GM12878 (cell line): ENCODE data around the gene SHMT1. TPM values are rescaled to one million over a fixed set of nuclear protein-coding genes. Genes with fewer than 3 reads are reported as not detected.

Experiments used
- ATAC-seq: fragments of 200-7000 bp; cut with Tn5 transposase; 3 replicates; pipeline ENCODE4 v1.9.1; 2020; ENCODE audit warnings: mild to moderate bottlenecking, moderate library complexity
- BruUV-seq: library from RNA; stranded (reverse); fragments of 400-500 nt; replicated peaks from 2 replicates; lab custom pipeline; 2021; lab: Mats Ljungman, UMichigan
- CTCF ChIA-PET: fragments of 300-600 bp; sonication (Branson Sonifier 250); formaldehyde crosslinking; extraction: SDS; loops from one replicate; lab custom pipeline; 2021; ENCODE audit warnings: inconsistent platforms; lab: Yijun Ruan, JAX
- POLR2A ChIA-PET: fragments of 350-600 bp; formaldehyde crosslinking; extraction: SDS; loops from one replicate; lab custom pipeline; 2021; ENCODE audit warnings: inconsistent platforms; lab: Charles Lee
- RAD21 ChIA-PET: fragments of 300-600 bp; sonication (Branson Sonifier 250); formaldehyde crosslinking; loops from one replicate; lab custom pipeline; 2023; ENCODE audit warnings: antibody characterized with exemption; ENCODE audit not compliant: unreplicated experiment; lab: Charles Lee
- SMC1A ChIA-PET: fragments of 300-600 bp; sonication (Branson Sonifier 250); formaldehyde crosslinking; loops from one replicate; lab custom pipeline; 2023; ENCODE audit not compliant: unreplicated experiment, uncharacterized antibody; lab: Charles Lee
- DNase-seq: peaks from one replicate; pipeline ENCODE4 v3.0.0-alpha.2; 2011; ENCODE audit warnings: low read depth, low spot score
- FAIRE-seq: peaks from 3 replicates; lab custom pipeline; 2011; peaks lifted over from hg19 to GRCh38; lab: Jason Lieb, UNC
- H2AFZ ChIP-seq: 2 replicates; pipeline ENCODE4 v1.6.0; 2011; ENCODE audit warnings: low read depth, low read length, control low read depth; ENCODE audit not compliant: control insufficient read depth
- H3K27ac ChIP-seq: 2 replicates; pipeline ENCODE4 v1.5.1; 2011; ENCODE audit warnings: control low read depth; ENCODE audit not compliant: control insufficient read depth, insufficient read depth
- H3K27me3 ChIP-seq, 2 experiments: replicated peaks in 1 of 2; 2 replicates each; pipeline versions ENCODE4 v1.6.0 to v1.6.1; 2011; ENCODE audit warnings: low read length in 1 of 2; ENCODE audit not compliant: control insufficient read depth in 2 of 2, insufficient read depth in 2 of 2
- H3K36me3 ChIP-seq, 2 experiments: 2 replicates each; pipeline ENCODE4 v1.5.1; 2011; ENCODE audit warnings: low read length in 1 of 2; ENCODE audit not compliant: control insufficient read depth in 2 of 2, insufficient read depth in 2 of 2
- H3K4me1 ChIP-seq: 2 replicates; pipeline ENCODE4 v1.6.1; 2011; ENCODE audit warnings: mild to moderate bottlenecking, low read length, moderate library complexity, mixed read lengths; ENCODE audit not compliant: control insufficient read depth, insufficient read depth
- H3K4me2 ChIP-seq: 2 replicates; pipeline ENCODE4 v1.6.0; 2011; ENCODE audit warnings: control low read depth; ENCODE audit not compliant: control insufficient read depth, insufficient read depth
- H3K4me3 ChIP-seq: fragments of 200-600 bp; sonication (generic); 2 replicates; pipeline ENCODE4 v1.5.1; 2016
- H3K79me2 ChIP-seq: 2 replicates; pipeline ENCODE4 v1.6.0; 2011; ENCODE audit warnings: low read length; ENCODE audit not compliant: control insufficient read depth, insufficient read depth
- H3K9ac ChIP-seq: 2 replicates; pipeline ENCODE4 v1.8.0; 2011; ENCODE audit warnings: low read length, control low read depth, mixed read lengths; ENCODE audit not compliant: control insufficient read depth, insufficient read depth
- H3K9me3 ChIP-seq: replicated peaks from 3 replicates; pipeline ENCODE4 v1.5.1; 2011; ENCODE audit warnings: mild to moderate bottlenecking, low read length; ENCODE audit not compliant: control insufficient read depth, insufficient read depth
- H4K20me1 ChIP-seq: 2 replicates; pipeline ENCODE4 v1.6.0; 2011; ENCODE audit not compliant: control insufficient read depth, insufficient read depth
- ATF7 ChIP-seq: fragments of 450-650 bp; IDR thresholded peaks from 2 replicates; pipeline ENCODE4 v1.6.1; 2016; ENCODE audit warnings: low read depth, mild to moderate bottlenecking
- BCL3 ChIP-seq: IDR thresholded peaks from 2 replicates; pipeline ENCODE4 v1.6.1; 2011; ENCODE audit warnings: borderline replicate concordance, low read depth, mild to moderate bottlenecking, moderate library complexity, low read length; ENCODE audit not compliant: insufficient read depth, poor library complexity, severe bottlenecking
- CHD1 ChIP-seq: IDR thresholded peaks from 2 replicates; pipeline ENCODE4 v1.6.1; 2012; ENCODE audit warnings: low read depth, low read length, improper control_type of control experiment
- CTCF ChIP-seq, 3 experiments: IDR thresholded peaks in 2 of 3; conservative IDR thresholded peaks in 1 of 3; 2 replicates each; pipeline ENCODE4 v1.5.1; 2011; ENCODE audit warnings: low read depth in 3 of 3, low read length in 3 of 3, mild to moderate bottlenecking in 3 of 3, control low read depth in 2 of 3, moderate library complexity in 2 of 3, inconsistent platforms in 1 of 3, mixed read lengths in 1 of 3; ENCODE audit not compliant: control insufficient read depth in 2 of 3, insufficient read depth in 1 of 3; ENCODE audit errors: extremely low read depth in 1 of 3
- HCFC1 ChIP-seq: fragments of 150-350 bp; IDR thresholded peaks from 2 replicates; pipeline ENCODE4 v1.6.1; 2014; ENCODE audit warnings: low read length
- KAT2A ChIP-seq: conservative IDR thresholded peaks from 2 replicates; pipeline ENCODE4 v1.6.1; 2011; ENCODE audit warnings: low read depth, low read length; ENCODE audit not compliant: control insufficient read depth
- MEF2B ChIP-seq: fragments of 450-650 bp; IDR thresholded peaks from 2 replicates; pipeline ENCODE4 v1.6.1; 2018; ENCODE audit warnings: mild to moderate bottlenecking, moderate library complexity; ENCODE audit not compliant: partially characterized antibody, poor library complexity, severe bottlenecking
- NKRF ChIP-seq: fragments of 450-650 bp; conservative IDR thresholded peaks from 2 replicates; pipeline ENCODE4 v1.6.1; 2017; ENCODE audit warnings: mild to moderate bottlenecking, moderate library complexity
- PKNOX1 ChIP-seq: fragments of 450-650 bp; IDR thresholded peaks from 2 replicates; pipeline ENCODE4 v1.6.1; 2016; ENCODE audit warnings: mild to moderate bottlenecking
- REST ChIP-seq: IDR thresholded peaks from 2 replicates; pipeline ENCODE4 v1.6.1; 2012; ENCODE audit warnings: mild to moderate bottlenecking, low read depth, low read length
- SREBF1 ChIP-seq: IDR thresholded peaks from 2 replicates; pipeline ENCODE4 v1.6.1; 2012; ENCODE audit warnings: mild to moderate bottlenecking, low read length
- SUPT20H ChIP-seq: IDR thresholded peaks from 2 replicates; pipeline ENCODE4 v1.6.1; 2011; ENCODE audit warnings: low read depth, mild to moderate bottlenecking, low read length, moderate library complexity, borderline replicate concordance; ENCODE audit not compliant: control insufficient read depth
- ZNF24 ChIP-seq: fragments of 450-650 bp; IDR thresholded peaks from 2 replicates; pipeline ENCODE4 v1.6.1; 2017; ENCODE audit warnings: antibody characterized with exemption, mild to moderate bottlenecking
- ZNF384 ChIP-seq: IDR thresholded peaks from 2 replicates; pipeline ENCODE4 v1.6.1; 2012; ENCODE audit warnings: low read depth, mild to moderate bottlenecking, low read length, improper control_type of control experiment, borderline replicate concordance
- WGBS: methylation state at CpG from one replicate; pipeline ENCODE4 v1.1.6; 2016; ENCODE audit warnings: low lambda C conversion rate; ENCODE audit not compliant: insufficient replicate concordance, insufficient coverage; ENCODE audit errors: missing lambda C conversion rate; 5-methylcytosine and 5-hydroxymethylcytosine counted together
- in situ Hi-C: fragments of 300-500 bp; cut with MboI; formaldehyde crosslinking; loops from 9 replicates; pipeline ENCODE4 v1.14.3; 2018; ENCODE audit warnings: mixed read lengths
- intact Hi-C: fragments of 100-400 bp; cut with micrococcal nuclease; formaldehyde crosslinking; loops from one replicate; pipeline ENCODE4 v1.14.2; 2022; ENCODE audit not compliant: unreplicated experiment
- polyA plus RNA-seq, 11 experiments: library from polyadenylated mRNA; depleted of rRNA in 4 of 11; unstranded in 6 of 11; stranded (reverse) in 5 of 11; fragments of >200 nt; fragmentation: Nextera tagmentation in 4 of 11; fragmentation: Illumina TruSeq in 1 of 11; extraction: Ambion mirVana in 4 of 11; extraction: Trizol in 1 of 11; gene quantifications; 1 replicate in 1 of 11; 2 replicates in 10 of 11; pipeline versions ENCODE4 v1.2.1 to v1.2.3, GENCODE V29; 2011 to 2016; ENCODE audit warnings: inconsistent platforms in 2 of 11, missing spikeins in 2 of 11, low read depth in 1 of 11
- total RNA-seq, 4 experiments: library from RNA; depleted of rRNA in 3 of 4; stranded (reverse); fragments of >200 nt in 3 of 4; fragmentation: Illumina TruSeq in 1 of 4; extraction: Trizol in 1 of 4; gene quantifications; 2 replicates each; pipeline versions ENCODE4 v1.2.1 to v1.2.3, GENCODE V29; 2013 to 2021

Gene SHMT1
- total and polyA plus RNA-seq, 10 of the 15 experiments (the other 5 are each of a cell fraction or from before 2014, with no cell fraction given), result 5.2 to 60.1 (median 34.6) TPM

- Histone ChIP-seq H3K9ac (no peak overlapping the region), H3K27ac (no peak overlapping the region), H3K4me2 (no peak overlapping the region), H3K79me2 (peaks cover 15% of the 10 kb centered on the region), H3K4me3 (no peak overlapping the region), H3K27me3 (no peaks in the 10 kb centered on the region), H3K4me1 (0 out of 2 replicates have a peak, but pooled peaks cover 3% of the 10 kb centered on the region), H4K20me1 (no peaks in the 10 kb centered on the region), H2AFZ (no peak overlapping the region), H3K9me3 (no peaks in the 10 kb centered on the region), H3K36me3 (no peaks in the 10 kb centered on the region; a peak in 1 of 4 replicates)
- no peak for FAIRE-seq
- ChIA-PET CTCF (no interaction called here), POLR2A (interaction anchor here (0.6 kb wide), 1 partner anchor 99 kb away, joined by 3 read pairs; no protein-coding TSS in a partner anchor), RAD21 (no interaction called here), SMC1A (no interaction called here)
- BruUV-seq, result no TSS peak
- intact Hi-C loops (no loop called here), in situ Hi-C loops (no loop called here)
- WGBS, result 91% methylated on average over 8 of the region's 8 CpGs
- ATAC-seq, result no peak
- no peak for DNase-seq
- TF ChIP-seq HCFC1, result no peak
- no peak for TF ChIP-seq ATF7
- TF ChIP-seq PKNOX1, result no peak
- TF ChIP-seq NKRF, result no peak
- no peak for TF ChIP-seq REST
- no peak for TF ChIP-seq MEF2B
- TF ChIP-seq BCL3, result no peak
- TF ChIP-seq CTCF (IDR thresholded peaks at IDR 0.05 in 2 of 3, conservative IDR thresholded peaks at IDR 0.05 in 1 of 3; ENCODE audit: control insufficient read depth in 2 of 3, extremely low read depth in 1 of 3, insufficient read depth in 1 of 3, low read depth in 3 of 3, low read length in 3 of 3), result no peak
- TF ChIP-seq KAT2A, result no peak
- TF ChIP-seq CHD1, result no peak
- TF ChIP-seq ZNF24, result no peak
- no peak for TF ChIP-seq SUPT20H
- TF ChIP-seq ZNF384, result no peak
- TF ChIP-seq SREBF1, result no peak
Observed at GRCh38 chr17:18360518-18360917, 2.8 kb downstream of the SHMT1 start.
